ENCODE data around the gene CAND2. TPM values are rescaled to one million over a fixed set of nuclear protein-coding genes. Genes with fewer than 3 reads are reported as not detected.
A peak's percentile ranks its signal among the peaks of the same experiment; 100 is the strongest.

The CAND2 gene
- total and polyA plus RNA-seq, 9 of the 15 experiments (the other 6 are each of a cell fraction or from before 2014, with no cell fraction given): 0.91 to 14.9 (median 4.3) TPM

DNA sequence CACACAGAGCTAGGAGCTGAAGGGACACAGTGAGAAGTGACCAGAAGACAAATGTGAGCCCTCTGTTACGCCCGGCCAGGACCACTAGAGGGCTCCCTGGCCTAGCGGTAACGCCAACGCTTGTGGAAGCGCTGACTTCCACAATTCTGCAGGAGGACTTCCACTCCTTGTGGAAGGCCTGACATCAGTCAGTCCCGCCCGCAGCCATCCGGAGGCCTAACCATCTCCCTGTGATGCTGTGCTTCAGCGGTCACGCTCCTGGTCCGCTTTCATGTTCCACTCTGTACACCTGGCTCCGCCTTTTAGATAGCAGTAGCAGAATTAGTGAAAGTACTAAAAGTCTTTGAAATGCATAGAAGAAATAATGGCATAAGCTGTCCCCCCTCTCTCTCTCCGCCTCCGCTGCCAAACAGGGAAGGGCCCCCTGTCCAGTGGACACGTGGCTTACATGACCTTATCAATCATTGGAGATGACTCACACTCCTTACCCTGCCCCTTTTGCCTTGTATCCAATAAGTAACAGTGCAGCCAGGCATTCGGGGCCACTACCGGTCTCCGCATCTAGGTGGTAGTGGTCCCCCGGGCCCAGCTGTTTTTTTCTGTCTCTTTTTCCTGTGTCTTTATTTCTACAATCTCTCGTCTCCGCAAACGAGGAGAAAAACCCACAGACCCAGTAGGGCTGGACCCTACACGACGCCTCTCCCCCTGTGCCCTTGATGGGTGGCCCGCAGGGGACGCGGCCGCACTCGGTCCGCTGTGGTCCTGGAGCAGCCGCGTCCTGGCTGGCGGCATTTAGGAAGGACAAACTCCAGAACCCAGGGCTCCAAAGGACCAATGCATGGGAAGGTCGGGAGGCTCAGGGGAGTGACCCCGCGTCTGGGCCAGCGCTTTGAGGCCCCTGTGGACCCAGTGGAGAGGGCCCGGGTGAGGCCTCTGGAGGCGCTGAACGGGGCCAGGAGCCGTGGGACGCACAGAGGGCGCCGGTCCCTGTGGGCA is 71.9 kb downstream of the CAND2 start (continued):
- TF ChIP-seq, protein P1, sequence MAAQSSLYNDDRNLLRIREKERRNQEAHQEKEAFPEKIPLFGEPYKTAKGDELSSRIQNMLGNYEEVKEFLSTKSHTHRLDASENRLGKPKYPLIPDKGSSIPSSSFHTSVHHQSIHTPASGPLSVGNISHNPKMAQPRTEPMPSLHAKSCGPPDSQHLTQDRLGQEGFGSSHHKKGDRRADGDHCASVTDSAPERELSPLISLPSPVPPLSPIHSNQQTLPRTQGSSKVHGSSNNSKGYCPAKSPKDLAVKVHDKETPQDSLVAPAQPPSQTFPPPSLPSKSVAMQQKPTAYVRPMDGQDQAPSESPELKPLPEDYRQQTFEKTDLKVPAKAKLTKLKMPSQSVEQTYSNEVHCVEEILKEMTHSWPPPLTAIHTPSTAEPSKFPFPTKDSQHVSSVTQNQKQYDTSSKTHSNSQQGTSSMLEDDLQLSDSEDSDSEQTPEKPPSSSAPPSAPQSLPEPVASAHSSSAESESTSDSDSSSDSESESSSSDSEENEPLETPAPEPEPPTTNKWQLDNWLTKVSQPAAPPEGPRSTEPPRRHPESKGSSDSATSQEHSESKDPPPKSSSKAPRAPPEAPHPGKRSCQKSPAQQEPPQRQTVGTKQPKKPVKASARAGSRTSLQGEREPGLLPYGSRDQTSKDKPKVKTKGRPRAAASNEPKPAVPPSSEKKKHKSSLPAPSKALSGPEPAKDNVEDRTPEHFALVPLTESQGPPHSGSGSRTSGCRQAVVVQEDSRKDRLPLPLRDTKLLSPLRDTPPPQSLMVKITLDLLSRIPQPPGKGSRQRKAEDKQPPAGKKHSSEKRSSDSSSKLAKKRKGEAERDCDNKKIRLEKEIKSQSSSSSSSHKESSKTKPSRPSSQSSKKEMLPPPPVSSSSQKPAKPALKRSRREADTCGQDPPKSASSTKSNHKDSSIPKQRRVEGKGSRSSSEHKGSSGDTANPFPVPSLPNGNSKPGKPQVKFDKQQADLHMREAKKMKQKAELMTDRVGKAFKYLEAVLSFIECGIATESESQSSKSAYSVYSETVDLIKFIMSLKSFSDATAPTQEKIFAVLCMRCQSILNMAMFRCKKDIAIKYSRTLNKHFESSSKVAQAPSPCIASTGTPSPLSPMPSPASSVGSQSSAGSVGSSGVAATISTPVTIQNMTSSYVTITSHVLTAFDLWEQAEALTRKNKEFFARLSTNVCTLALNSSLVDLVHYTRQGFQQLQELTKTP (IDR thresholded peaks at IDR 0.05; ENCODE audit: low read depth in 1 of 2, partially characterized antibody in 2 of 2): peak in 1 of 2 experiments; percentile 78
- peak; percentile 76 for TF ChIP-seq POLR2G (IDR thresholded peaks at IDR 0.05; ENCODE audit: low read depth, low read length)
- no peak for TF ChIP-seq POLR2B (IDR thresholded peaks at IDR 0.05; ENCODE audit: low read depth, partially characterized antibody)
- TF ChIP-seq, protein P2, sequence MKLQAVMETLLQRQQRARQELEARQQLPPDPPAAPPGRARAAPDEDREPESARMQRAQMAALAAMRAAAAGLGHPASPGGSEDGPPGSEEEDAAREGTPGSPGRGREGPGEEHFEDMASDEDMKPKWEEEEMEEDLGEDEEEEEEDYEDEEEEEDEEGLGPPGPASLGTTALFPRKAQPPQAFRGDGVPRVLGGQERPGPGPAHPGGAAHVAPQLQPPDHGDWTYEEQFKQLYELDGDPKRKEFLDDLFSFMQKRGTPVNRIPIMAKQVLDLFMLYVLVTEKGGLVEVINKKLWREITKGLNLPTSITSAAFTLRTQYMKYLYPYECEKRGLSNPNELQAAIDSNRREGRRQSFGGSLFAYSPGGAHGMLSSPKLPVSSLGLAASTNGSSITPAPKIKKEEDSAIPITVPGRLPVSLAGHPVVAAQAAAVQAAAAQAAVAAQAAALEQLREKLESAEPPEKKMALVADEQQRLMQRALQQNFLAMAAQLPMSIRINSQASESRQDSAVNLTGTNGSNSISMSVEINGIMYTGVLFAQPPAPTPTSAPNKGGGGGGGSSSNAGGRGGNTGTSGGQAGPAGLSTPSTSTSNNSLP (IDR thresholded peaks at IDR 0.05; ENCODE audit: borderline replicate concordance, low read depth, low read length): peak; percentile 51; the same call in 1 of the 2 replicates
- TF ChIP-seq, protein P3, sequence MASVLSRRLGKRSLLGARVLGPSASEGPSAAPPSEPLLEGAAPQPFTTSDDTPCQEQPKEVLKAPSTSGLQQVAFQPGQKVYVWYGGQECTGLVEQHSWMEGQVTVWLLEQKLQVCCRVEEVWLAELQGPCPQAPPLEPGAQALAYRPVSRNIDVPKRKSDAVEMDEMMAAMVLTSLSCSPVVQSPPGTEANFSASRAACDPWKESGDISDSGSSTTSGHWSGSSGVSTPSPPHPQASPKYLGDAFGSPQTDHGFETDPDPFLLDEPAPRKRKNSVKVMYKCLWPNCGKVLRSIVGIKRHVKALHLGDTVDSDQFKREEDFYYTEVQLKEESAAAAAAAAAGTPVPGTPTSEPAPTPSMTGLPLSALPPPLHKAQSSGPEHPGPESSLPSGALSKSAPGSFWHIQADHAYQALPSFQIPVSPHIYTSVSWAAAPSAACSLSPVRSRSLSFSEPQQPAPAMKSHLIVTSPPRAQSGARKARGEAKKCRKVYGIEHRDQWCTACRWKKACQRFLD (CRISPR knock-in tag; IDR thresholded peaks at IDR 0.05): 0 out of 2 replicates have a peak, but pooled peaks have one; percentile 58
- TF ChIP-seq RBM34 (IDR thresholded peaks at IDR 0.05; ENCODE audit: borderline replicate concordance, insufficient read depth, low read length): no peak
- TF ChIP-seq POLR2AphosphoS5 (IDR thresholded peaks at IDR 0.05; ENCODE audit: control insufficient read depth, insufficient read depth, low read depth, low read length): 0 out of 2 replicates have a peak, but pooled peaks have one; percentile 23
- TF ChIP-seq, protein P4, sequence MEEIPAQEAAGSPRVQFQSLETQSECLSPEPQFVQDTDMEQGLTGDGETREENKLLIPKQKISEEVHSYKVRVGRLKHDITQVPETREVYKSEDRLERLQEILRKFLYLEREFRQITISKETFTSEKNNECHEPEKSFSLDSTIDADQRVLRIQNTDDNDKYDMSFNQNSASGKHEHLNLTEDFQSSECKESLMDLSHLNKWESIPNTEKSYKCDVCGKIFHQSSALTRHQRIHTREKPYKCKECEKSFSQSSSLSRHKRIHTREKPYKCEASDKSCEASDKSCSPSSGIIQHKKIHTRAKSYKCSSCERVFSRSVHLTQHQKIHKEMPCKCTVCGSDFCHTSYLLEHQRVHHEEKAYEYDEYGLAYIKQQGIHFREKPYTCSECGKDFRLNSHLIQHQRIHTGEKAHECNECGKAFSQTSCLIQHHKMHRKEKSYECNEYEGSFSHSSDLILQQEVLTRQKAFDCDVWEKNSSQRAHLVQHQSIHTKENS (CRISPR knock-in tag; IDR thresholded peaks at IDR 0.05): no peak
- TF ChIP-seq, protein P5, sequence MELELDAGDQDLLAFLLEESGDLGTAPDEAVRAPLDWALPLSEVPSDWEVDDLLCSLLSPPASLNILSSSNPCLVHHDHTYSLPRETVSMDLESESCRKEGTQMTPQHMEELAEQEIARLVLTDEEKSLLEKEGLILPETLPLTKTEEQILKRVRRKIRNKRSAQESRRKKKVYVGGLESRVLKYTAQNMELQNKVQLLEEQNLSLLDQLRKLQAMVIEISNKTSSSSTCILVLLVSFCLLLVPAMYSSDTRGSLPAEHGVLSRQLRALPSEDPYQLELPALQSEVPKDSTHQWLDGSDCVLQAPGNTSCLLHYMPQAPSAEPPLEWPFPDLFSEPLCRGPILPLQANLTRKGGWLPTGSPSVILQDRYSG (tag; conservative IDR thresholded peaks at IDR 0.05; ENCODE audit: low read depth): peak; percentile 38; the same call in 1 of the 2 replicates
- peak; percentile 6 for TF ChIP-seq TBP (optimal IDR thresholded peaks at IDR 0.05; ENCODE audit: low read depth, low read length)
- no peak for TF ChIP-seq CCAR2 (IDR thresholded peaks at IDR 0.05; ENCODE audit: low read depth, low read length)
- TF ChIP-seq KDM5B (IDR thresholded peaks at IDR 0.05; ENCODE audit: insufficient replicate concordance, low read depth, low read length): peak; percentile 86
- 0 out of 2 replicates have a peak, but pooled peaks have one; percentile 19 for TF ChIP-seq MTA2 (IDR thresholded peaks at IDR 0.05; ENCODE audit: low read depth)
- no peak for TF ChIP-seq BACH1 (tag; IDR thresholded peaks at IDR 0.05)
- no peak for TF ChIP-seq ZNF584 (CRISPR knock-in tag; IDR thresholded peaks at IDR 0.05; ENCODE audit: low read depth)

Data from K562 (cell line).